Measurements from ENCODE around the gene PIK3AP1.

The PIK3AP1 gene

DNA sequence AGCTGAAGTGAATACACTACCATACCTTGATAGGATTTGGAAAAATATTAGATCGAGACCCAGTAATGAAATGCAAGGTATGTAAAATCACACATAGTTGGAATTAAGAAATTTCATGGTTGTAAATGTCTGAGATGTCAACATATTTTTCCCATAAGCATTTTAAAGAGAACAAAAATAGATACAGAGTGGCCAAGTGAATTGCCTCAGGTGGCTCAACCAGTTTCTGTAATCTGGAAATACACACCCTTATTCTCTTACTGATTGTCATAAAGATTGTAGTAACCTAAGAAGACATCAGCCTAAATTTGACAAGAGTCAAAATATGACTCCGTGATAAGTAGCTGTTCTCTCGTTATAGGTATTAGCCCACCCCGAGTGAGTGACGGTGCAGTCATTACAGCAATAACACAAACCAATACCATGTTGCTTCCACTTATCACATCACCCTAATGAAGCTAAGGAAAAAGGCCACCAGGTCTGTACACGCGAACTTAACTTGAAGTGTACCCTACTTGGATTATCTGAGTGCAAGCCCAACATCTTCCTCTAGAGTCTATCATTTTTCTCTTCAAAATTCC lies 23.4 kb downstream of the PIK3AP1 start:
- Histone ChIP-seq H3K9me3 (ENCODE audit: control insufficient read depth, insufficient read depth, low read depth, low read length) (no peaks in the 10 kb centered on the region), H3K27ac (ENCODE audit: low read depth, low read length) (no peak overlapping the region), H3K4me1 (ENCODE audit: control insufficient read depth, insufficient read depth, low read length) (peaks cover 12% of the 10 kb centered on the region; the same call in 1 of the 2 replicates), H3K36me3 (ENCODE audit: control insufficient read depth, insufficient read depth, low read length) (no peaks in the 10 kb centered on the region), H3K9ac (ENCODE audit: low read length) (no peak overlapping the region), H3K27me3 (ENCODE audit: control insufficient read depth, insufficient read depth, low read length) (no peaks in the 10 kb centered on the region), H3K4me3 (ENCODE audit: low read depth, low read length) (no peak overlapping the region)

DNA sequence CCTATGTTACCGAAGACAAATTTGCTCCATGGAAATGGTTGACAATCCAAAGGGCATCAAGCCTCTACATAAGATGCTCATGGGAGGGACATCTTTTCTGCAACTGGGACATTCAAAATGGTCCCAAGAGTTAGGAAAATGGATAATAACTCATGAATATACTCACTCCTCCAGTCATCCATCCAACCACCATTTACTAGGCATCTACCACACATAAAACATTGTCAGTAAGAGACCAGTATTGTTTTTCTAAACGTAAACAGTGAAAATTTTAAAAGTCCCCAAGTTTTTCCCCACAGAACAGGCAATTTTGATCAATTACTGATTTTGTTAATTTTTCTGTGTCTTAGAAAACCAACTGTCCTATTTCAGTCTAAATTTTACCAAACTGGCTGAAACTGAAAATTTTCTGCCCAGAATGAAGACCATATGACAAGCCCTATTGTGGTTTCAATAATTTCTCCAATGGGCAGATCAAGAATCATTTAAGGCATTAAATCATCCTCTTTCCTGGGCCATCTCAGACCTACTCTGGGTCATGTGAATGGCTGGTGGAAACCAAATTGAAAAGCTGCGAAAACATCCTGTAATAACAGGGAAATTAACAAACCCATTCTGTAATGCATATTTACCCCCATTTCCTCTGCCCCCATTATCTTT lies 24.2 kb downstream of the PIK3AP1 start:
- Histone ChIP-seq H3K4me3 (ENCODE audit: low read depth, low read length) (no peak overlapping the region), H3K9me3 (ENCODE audit: control insufficient read depth, insufficient read depth, low read depth, low read length) (no peaks in the 10 kb centered on the region), H3K4me1 (ENCODE audit: control insufficient read depth, insufficient read depth, low read length) (peaks cover 13% of the 10 kb centered on the region), H3K36me3 (ENCODE audit: control insufficient read depth, insufficient read depth, low read length) (no peaks in the 10 kb centered on the region), H3K9ac (ENCODE audit: low read length) (no peak overlapping the region), H3K27me3 (ENCODE audit: control insufficient read depth, insufficient read depth, low read length) (no peaks in the 10 kb centered on the region), H3K27ac (ENCODE audit: low read depth, low read length) (no peak overlapping the region)

DNA sequence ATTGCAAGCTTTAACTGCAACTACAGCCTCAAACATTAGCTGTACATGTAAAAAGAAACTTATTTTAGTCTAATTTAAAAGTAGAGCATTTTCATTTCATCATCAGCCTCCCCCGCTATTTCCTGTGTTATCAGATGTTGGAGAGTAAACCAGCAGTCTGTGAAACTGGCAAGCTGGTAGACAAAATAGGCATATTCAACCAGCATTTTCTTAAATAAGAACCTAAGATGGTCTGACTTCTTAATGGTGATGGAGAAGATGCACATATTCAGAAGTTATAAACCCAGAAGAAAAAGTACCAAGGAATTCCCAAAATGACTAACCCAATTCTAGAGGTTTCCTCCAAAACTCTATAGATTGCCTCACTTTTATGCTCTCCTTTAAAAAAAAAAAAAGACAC lies 24.9 kb downstream of the PIK3AP1 start:
- no peak overlapping the region for H3K9ac ChIP-seq (ENCODE audit: low read length)
- no peaks in the 10 kb centered on the region for H3K36me3 ChIP-seq (ENCODE audit: control insufficient read depth, insufficient read depth, low read length)
- no peaks in the 10 kb centered on the region for H3K27me3 ChIP-seq (ENCODE audit: control insufficient read depth, insufficient read depth, low read length)
- H3K4me1 ChIP-seq (ENCODE audit: control insufficient read depth, insufficient read depth, low read length) = peaks cover 11% of the 10 kb centered on the region
- H3K27ac ChIP-seq (ENCODE audit: low read depth, low read length) = no peak overlapping the region
- H3K9me3 ChIP-seq (ENCODE audit: control insufficient read depth, insufficient read depth, low read depth, low read length) = no peaks in the 10 kb centered on the region
- H3K4me3 ChIP-seq (ENCODE audit: low read depth, low read length) = no peak overlapping the region

DNA sequence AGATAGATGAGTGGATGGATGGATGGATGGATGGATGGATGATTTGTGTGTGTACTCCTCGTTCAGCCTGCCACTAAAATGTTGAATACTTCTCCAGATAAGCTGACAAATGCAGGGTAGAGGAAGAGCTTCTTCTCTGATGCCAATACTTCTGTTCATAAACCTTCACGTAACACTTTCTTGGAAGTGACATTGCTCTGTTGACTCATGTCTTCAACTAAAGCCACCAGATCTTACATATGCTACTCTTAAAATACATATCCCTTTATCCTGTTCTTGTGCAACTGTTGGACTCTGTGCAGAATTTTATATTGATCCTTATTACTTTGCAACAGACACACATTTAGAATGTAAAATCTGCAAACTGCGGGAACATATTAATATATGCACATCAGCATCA lies 26.9 kb downstream of the PIK3AP1 start:
- H3K4me3 ChIP-seq (ENCODE audit: low read depth, low read length) = no peak overlapping the region
- H3K27me3 ChIP-seq (ENCODE audit: control insufficient read depth, insufficient read depth, low read length) = no peaks in the 10 kb centered on the region
- no peak overlapping the region for H3K27ac ChIP-seq (ENCODE audit: low read depth, low read length)
- H3K9me3 ChIP-seq (ENCODE audit: control insufficient read depth, insufficient read depth, low read depth, low read length) = no peaks in the 10 kb centered on the region
- no peaks in the 10 kb centered on the region for H3K36me3 ChIP-seq (ENCODE audit: control insufficient read depth, insufficient read depth, low read length)
- H3K9ac ChIP-seq (ENCODE audit: low read length) = no peak overlapping the region
- H3K4me1 ChIP-seq (ENCODE audit: control insufficient read depth, insufficient read depth, low read length) = peaks cover 8% of the 10 kb centered on the region; the same call in 1 of the 2 replicates

DNA sequence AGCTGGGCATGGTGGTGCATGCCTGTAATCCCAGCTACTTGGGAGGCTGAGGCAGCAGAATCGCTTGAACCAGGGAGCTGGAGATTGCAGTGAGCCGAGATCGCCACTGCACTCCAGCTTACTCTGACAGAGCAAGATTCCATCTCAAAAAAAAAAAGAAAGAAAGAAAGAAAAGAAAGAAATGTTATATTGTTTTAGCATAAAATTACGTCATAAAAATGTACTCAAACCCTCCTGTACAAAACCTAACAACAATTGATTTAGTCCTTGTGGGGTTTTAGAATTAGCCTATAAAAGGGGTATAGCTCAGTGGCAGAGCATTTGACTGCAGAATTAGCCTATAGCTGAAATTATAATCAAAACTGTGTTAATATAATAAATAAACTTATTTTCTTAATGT lies 27.9 kb downstream of the PIK3AP1 start:
- no peaks in the 10 kb centered on the region for H3K9me3 ChIP-seq (ENCODE audit: control insufficient read depth, insufficient read depth, low read depth, low read length)
- H3K9ac ChIP-seq (ENCODE audit: low read length) = no peak overlapping the region
- no peaks in the 10 kb centered on the region for H3K27me3 ChIP-seq (ENCODE audit: control insufficient read depth, insufficient read depth, low read length)
- H3K4me1 ChIP-seq (ENCODE audit: control insufficient read depth, insufficient read depth, low read length) = peaks cover 8% of the 10 kb centered on the region; the same call in 1 of the 2 replicates
- H3K4me3 ChIP-seq (ENCODE audit: low read depth, low read length) = no peak overlapping the region
- no peak overlapping the region for H3K27ac ChIP-seq (ENCODE audit: low read depth, low read length)
- H3K36me3 ChIP-seq (ENCODE audit: control insufficient read depth, insufficient read depth, low read length) = no peaks in the 10 kb centered on the region

DNA sequence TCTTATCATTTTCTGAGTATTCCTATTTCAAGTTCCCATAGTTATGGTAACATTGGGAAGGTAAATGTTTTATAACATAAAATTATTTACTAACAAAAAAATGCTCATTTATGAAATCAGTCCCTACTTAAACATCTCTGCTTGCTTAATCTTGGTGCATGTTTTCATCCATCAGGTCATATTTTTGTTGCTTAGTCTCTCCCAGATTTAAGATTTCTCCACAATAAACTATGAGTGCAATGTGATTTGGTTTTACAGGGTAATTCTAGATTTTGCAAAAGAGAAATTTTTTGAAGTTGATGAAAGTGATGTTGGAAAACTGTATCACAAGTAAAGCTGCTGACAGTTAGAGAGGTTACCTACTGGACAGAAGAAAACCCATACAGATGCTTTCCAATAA lies 28.6 kb downstream of the PIK3AP1 start:
- H3K4me1 ChIP-seq (ENCODE audit: control insufficient read depth, insufficient read depth, low read length) = peaks cover 8% of the 10 kb centered on the region; the same call in 1 of the 2 replicates
- H3K4me3 ChIP-seq (ENCODE audit: low read depth, low read length) = no peak overlapping the region
- no peaks in the 10 kb centered on the region for H3K36me3 ChIP-seq (ENCODE audit: control insufficient read depth, insufficient read depth, low read length)
- H3K27me3 ChIP-seq (ENCODE audit: control insufficient read depth, insufficient read depth, low read length) = no peaks in the 10 kb centered on the region
- no peak overlapping the region for H3K9ac ChIP-seq (ENCODE audit: low read length)
- no peak overlapping the region for H3K27ac ChIP-seq (ENCODE audit: low read depth, low read length)
- no peaks in the 10 kb centered on the region for H3K9me3 ChIP-seq (ENCODE audit: control insufficient read depth, insufficient read depth, low read depth, low read length)

DNA sequence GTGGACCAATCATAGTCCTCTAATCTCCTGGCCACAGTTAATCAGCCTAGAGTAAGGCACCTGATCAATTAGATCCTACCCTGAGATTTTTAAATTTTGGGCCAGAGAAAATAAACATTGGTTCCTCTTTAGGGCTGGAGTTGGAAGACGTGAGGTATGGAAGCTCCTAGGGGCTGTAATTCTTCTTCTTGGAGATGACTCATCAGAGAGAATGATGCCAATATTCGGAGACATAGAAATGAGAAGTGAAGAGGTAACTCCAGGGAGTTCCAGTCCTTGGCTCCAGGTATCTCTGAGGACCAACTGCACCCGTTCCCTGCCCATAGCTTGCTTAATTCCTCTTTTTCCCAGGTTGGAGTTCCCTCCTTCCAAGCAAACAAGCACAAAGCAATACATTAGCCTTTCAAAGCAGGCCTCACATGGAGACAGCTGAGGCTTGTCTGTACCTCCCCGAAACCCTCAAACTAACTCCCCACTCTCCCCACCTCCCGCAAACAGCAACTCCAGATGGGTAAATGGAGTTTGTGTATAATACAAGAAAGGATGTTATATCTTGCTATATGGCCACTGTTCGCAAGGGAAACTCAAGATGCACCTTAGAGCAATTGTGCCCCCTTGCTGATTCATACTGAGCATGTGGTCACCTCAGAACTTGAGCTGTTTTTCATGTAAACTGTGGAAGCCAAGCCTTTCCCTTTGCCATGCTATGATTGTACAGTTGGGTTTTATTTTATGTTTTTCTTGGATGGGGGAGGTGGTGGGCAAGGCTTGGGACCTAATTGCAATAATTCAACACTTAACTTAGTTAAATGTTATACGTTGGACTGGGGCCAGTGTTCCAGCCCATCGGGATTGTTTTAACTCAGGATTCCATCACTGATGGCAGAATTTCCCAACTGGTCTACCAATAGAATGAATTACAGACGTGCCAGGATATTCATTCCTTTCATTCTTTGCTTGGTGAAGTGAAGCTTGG lies 29.3 kb downstream of the PIK3AP1 start:
- Histone ChIP-seq H3K4me1 (ENCODE audit: control insufficient read depth, insufficient read depth, low read length) (peaks cover 8% of the 10 kb centered on the region; the same call in 1 of the 2 replicates), H3K27ac (ENCODE audit: low read depth, low read length) (no peak overlapping the region), H3K36me3 (ENCODE audit: control insufficient read depth, insufficient read depth, low read length) (no peaks in the 10 kb centered on the region), H3K4me3 (ENCODE audit: low read depth, low read length) (no peak overlapping the region), H3K27me3 (ENCODE audit: control insufficient read depth, insufficient read depth, low read length) (no peaks in the 10 kb centered on the region), H3K9ac (ENCODE audit: low read length) (no peak overlapping the region), H3K9me3 (ENCODE audit: control insufficient read depth, insufficient read depth, low read depth, low read length) (no peaks in the 10 kb centered on the region)

DNA sequence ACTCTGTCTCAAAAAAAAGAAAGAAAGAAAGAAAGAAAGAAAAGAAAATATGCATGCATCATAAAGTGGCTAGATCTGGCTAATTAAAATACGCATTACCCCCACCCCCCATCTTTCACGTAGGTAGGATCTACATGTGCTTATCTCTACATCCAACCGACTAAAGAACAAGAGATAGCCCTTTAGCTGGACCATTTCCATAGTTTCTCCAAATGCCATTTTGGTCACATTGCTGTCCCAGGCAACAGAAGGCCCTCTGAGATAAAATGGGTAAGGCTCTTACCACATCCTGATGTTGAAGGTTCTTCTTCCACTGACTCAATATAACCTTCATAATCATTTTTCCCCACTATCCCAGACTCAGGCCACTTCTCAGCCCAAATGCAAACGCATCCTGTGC lies 31.5 kb downstream of the PIK3AP1 start:
- H3K4me1 ChIP-seq (ENCODE audit: control insufficient read depth, insufficient read depth, low read length) = peaks cover 8% of the 10 kb centered on the region; the same call in 1 of the 2 replicates
- H3K27me3 ChIP-seq (ENCODE audit: control insufficient read depth, insufficient read depth, low read length) = no peaks in the 10 kb centered on the region
- H3K4me3 ChIP-seq (ENCODE audit: low read depth, low read length) = no peak overlapping the region

DNA sequence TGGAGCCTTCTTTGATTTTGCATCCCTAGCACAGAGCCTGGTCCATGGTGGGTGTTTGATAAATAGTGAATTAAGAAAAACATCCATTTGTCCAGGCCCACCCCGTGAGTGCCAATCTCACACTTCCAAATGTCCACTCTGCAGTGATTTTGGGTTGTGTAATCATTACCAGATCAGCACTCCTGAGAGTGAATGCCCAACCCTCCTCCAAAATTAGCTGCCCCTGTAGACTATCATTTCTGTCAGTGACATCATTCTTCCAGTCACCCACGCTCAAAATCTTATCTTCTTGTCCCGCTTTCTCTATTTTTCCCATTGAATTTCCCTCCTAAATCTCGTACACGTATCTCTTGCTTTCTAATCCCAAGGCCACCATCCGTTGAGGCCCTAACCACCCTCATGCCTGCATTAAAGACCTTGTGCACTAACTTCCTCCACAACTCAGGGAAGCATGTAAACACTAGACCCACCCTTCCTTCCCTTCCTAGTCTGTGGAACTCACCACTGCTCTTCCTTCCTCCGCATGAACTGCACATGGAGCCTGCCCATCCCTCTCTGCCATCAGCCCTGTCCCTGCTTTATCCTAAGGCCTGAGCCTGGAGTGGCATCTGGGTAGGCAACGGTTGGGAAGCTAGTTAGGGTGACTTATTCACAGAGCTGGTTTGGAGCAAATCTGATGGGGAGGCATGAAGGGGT lies 32.8 kb downstream of the PIK3AP1 start:
- H3K9ac ChIP-seq (ENCODE audit: low read length) = peak overlapping the region; percentile 16

More for the DNA sequence above, 31.5 kb downstream of the PIK3AP1 start:
- Histone ChIP-seq H3K27ac (ENCODE audit: low read depth, low read length) (no peak overlapping the region), H3K9me3 (ENCODE audit: control insufficient read depth, insufficient read depth, low read depth, low read length) (no peaks in the 10 kb centered on the region), H3K9ac (ENCODE audit: low read length) (no peak overlapping the region), H3K36me3 (ENCODE audit: control insufficient read depth, insufficient read depth, low read length) (no peaks in the 10 kb centered on the region)

DNA sequence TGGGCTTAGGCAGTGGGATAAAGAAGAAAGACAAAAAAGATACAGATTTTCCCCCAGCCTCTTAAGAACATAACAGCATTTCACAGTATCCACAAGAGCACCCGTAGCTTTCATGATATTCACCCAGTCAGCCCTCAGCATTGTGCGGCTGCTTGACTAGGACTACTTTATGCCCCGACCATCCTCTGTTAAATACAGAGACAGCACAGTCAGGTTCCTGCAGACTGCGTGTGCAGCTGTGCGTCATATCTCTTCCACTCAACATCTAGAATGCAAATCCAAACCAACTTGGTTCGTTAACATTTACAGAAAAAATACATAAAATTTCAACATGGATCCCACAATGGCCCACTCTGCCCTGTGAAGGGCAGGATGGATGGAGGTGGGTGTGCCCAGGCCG lies 33.8 kb downstream of the PIK3AP1 start:
- H3K36me3 ChIP-seq (ENCODE audit: control insufficient read depth, insufficient read depth, low read length) = no peaks in the 10 kb centered on the region
- no peak overlapping the region for H3K27ac ChIP-seq (ENCODE audit: low read depth, low read length)
- H3K4me3 ChIP-seq (ENCODE audit: low read depth, low read length) = no peak overlapping the region
- H3K9ac ChIP-seq (ENCODE audit: low read length) = no peak overlapping the region
- H3K4me1 ChIP-seq (ENCODE audit: control insufficient read depth, insufficient read depth, low read length) = peaks cover 8% of the 10 kb centered on the region; the same call in 1 of the 2 replicates
- H3K27me3 ChIP-seq (ENCODE audit: control insufficient read depth, insufficient read depth, low read length) = no peaks in the 10 kb centered on the region
- no peaks in the 10 kb centered on the region for H3K9me3 ChIP-seq (ENCODE audit: control insufficient read depth, insufficient read depth, low read depth, low read length)

More for the DNA sequence above, 32.8 kb downstream of the PIK3AP1 start:
- H3K27me3 ChIP-seq (ENCODE audit: control insufficient read depth, insufficient read depth, low read length) = no peaks in the 10 kb centered on the region
- H3K4me1 ChIP-seq (ENCODE audit: control insufficient read depth, insufficient read depth, low read length) = peaks cover 8% of the 10 kb centered on the region; the same call in 1 of the 2 replicates
- no peak overlapping the region for H3K27ac ChIP-seq (ENCODE audit: low read depth, low read length)
- H3K36me3 ChIP-seq (ENCODE audit: control insufficient read depth, insufficient read depth, low read length) = no peaks in the 10 kb centered on the region
- H3K9me3 ChIP-seq (ENCODE audit: control insufficient read depth, insufficient read depth, low read depth, low read length) = no peaks in the 10 kb centered on the region
- no peak overlapping the region for H3K4me3 ChIP-seq (ENCODE audit: low read depth, low read length)

Data from HUES6 (cell line).